COLO668 (cell line): ENCODE data around the gene PRPF6.

Experiments
- DNase-seq: peaks from one replicate; lab custom pipeline; 2025; ENCODE audit not compliant: unreplicated experiment; lab: John Stamatoyannopoulos, UW

Gene PRPF6

GRCh38 chr20:64057628-64058498 lies 76.9 kb downstream of the PRPF6 start:
- DNase-seq = peak; percentile 78

GRCh38 chr20:64058536-64058935 lies 77.6 kb downstream of the PRPF6 start:
- DNase-seq = no peak

- DNase-seq = no peak
Observed at GRCh38 chr20:64062276-64062595, 81.3 kb downstream of the PRPF6 start.

- DNase-seq = peak; percentile 98
Observed at GRCh38 chr20:64062596-64063388, 81.9 kb downstream of the PRPF6 start, which contains the start of gene TCEA2. TSS of gene TCEA2 (plus strand) at chr20:64063198. CDS start at chr20:64063313, 115 bp downstream.

GRCh38 chr20:64063389-64064144 lies 82.6 kb downstream of the PRPF6 start:
- DNase-seq = peak; percentile 10

- no peak for DNase-seq
Observed at GRCh38 chr20:64064145-64064698, 83.3 kb downstream of the PRPF6 start.

GRCh38 chr20:64065062-64065973 lies 84.4 kb downstream of the PRPF6 start:
- DNase-seq = peak; percentile 38

GRCh38 chr20:64065974-64066343 lies 85.0 kb downstream of the PRPF6 start:
- no peak for DNase-seq

- DNase-seq = no peak
Observed at GRCh38 chr20:64067005-64067632, 86.2 kb downstream of the PRPF6 start.

- DNase-seq = peak; percentile 25
Observed at GRCh38 chr20:64067733-64068307, 86.9 kb downstream of the PRPF6 start.

GRCh38 chr20:64068386-64069208 lies 87.7 kb downstream of the PRPF6 start:
- no peak for DNase-seq

GRCh38 chr20:64069209-64069613 lies 88.3 kb downstream of the PRPF6 start:
- no peak for DNase-seq

GRCh38 chr20:64069614-64070243 lies 88.8 kb downstream of the PRPF6 start:
- peak; percentile 43 for DNase-seq

GRCh38 chr20:64070244-64070993 lies 89.5 kb downstream of the PRPF6 start:
- DNase-seq = no peak

GRCh38 chr20:64071341-64072332 lies 90.7 kb downstream of the PRPF6 start:
- no peak for DNase-seq

- DNase-seq = no peak
Observed at GRCh38 chr20:64072498-64073063, 91.6 kb downstream of the PRPF6 start.
